ENCODE data around the gene ADRB1.

The ADRB1 gene

DNA sequence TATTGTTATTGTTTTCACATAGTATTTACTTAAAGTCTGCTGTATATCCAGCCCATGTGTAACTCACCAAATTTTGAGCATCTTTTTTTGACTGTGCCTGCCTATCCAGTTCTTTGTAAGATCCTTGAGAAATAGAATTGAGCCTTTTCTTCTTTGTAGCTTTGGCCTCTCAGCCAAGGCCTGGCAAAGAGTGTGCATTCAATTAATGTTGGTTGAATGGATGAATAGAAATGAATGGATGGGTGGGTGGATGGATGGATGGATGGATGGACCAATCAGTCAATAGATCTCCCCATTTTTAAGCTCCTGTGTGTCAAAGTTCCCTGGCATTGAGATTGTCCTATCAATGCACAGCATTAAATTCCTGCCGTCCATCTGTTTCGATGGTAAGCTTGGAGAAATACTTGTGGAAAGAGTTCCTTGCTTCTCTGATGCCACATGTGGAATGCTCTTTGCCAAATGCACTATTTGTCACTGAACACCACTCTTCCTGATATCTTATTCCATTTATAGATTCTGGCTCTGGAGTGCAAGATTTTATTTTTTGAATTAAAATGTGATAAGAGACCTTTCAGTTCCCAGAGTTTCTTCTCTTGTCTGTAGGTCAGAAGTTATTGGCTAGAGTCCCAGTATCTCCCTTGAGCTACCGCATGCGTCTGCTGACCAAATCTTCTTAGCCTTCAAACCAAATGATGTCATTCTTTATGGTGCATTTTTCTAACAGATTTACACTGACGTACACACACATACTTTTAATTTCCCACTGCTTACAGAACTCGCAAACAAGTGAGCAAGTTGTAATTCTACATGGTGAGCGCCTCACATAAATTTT is 20.7 kb upstream of the ADRB1 start:
- TF ChIP-seq SIN3A (IDR thresholded peaks at IDR 0.05; ENCODE audit: borderline replicate concordance, insufficient read depth, low read length) (no peak), FOXP2 (optimal IDR thresholded peaks at IDR 0.05; ENCODE audit: borderline replicate concordance, extremely low read depth, extremely low read length, insufficient read depth) (no peak), TAF1 (IDR thresholded peaks at IDR 0.05; ENCODE audit: borderline replicate concordance, insufficient read depth, low read length) (no peak), POLR2AphosphoS5 (IDR thresholded peaks at IDR 0.05; ENCODE audit: low read depth, low read length) (no peak)
- TF ChIP-seq, protein P1, sequence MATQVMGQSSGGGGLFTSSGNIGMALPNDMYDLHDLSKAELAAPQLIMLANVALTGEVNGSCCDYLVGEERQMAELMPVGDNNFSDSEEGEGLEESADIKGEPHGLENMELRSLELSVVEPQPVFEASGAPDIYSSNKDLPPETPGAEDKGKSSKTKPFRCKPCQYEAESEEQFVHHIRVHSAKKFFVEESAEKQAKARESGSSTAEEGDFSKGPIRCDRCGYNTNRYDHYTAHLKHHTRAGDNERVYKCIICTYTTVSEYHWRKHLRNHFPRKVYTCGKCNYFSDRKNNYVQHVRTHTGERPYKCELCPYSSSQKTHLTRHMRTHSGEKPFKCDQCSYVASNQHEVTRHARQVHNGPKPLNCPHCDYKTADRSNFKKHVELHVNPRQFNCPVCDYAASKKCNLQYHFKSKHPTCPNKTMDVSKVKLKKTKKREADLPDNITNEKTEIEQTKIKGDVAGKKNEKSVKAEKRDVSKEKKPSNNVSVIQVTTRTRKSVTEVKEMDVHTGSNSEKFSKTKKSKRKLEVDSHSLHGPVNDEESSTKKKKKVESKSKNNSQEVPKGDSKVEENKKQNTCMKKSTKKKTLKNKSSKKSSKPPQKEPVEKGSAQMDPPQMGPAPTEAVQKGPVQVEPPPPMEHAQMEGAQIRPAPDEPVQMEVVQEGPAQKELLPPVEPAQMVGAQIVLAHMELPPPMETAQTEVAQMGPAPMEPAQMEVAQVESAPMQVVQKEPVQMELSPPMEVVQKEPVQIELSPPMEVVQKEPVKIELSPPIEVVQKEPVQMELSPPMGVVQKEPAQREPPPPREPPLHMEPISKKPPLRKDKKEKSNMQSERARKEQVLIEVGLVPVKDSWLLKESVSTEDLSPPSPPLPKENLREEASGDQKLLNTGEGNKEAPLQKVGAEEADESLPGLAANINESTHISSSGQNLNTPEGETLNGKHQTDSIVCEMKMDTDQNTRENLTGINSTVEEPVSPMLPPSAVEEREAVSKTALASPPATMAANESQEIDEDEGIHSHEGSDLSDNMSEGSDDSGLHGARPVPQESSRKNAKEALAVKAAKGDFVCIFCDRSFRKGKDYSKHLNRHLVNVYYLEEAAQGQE (IDR thresholded peaks at IDR 0.05; ENCODE audit: insufficient read depth in 1 of 2, low read depth in 2 of 2, low read length in 2 of 2), result no peak

DNA sequence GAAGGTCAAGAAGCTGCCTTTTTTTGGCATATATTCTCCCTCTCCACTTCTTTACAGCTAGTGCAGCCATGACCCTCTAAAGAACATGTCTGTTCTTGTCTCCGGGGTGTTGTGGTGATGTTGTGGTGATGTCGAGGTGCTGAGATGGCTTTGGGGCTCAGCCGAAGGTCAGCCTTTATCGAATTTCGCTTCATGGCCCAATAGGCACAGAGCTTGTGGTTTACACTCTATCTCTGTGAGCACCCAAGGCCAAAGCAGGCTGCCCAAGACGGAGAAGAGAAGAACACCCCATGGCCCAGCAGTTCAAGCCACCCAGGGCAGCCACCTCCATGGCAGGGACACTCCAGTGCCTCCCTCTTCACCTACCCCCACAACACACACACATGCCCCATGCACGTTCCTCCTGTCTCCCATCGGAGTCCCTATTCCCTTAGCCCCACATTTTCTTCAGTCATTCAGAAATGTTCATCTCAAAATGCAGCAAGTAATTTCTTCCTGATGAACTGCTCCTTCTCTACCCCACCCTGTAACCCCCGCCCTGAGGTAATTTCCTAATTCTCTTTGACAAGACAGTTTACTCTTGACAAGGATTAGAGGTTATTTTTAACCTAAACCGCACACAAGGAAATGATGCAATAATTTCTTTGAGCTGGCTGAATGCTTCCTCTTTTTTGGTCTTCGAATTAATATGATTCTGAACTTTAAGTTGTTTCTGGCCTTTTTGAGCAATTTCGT is 18.6 kb upstream of the ADRB1 start:
- TF ChIP-seq SIN3A (IDR thresholded peaks at IDR 0.05; ENCODE audit: borderline replicate concordance, insufficient read depth, low read length) (no peak), POLR2AphosphoS5 (IDR thresholded peaks at IDR 0.05; ENCODE audit: low read depth, low read length) (no peak), TAF1 (IDR thresholded peaks at IDR 0.05; ENCODE audit: borderline replicate concordance, insufficient read depth, low read length) (no peak), FOXP2 (optimal IDR thresholded peaks at IDR 0.05; ENCODE audit: borderline replicate concordance, extremely low read depth, extremely low read length, insufficient read depth) (no peak)
- TF ChIP-seq, protein P1 (IDR thresholded peaks at IDR 0.05; ENCODE audit: insufficient read depth in 1 of 2, low read depth in 2 of 2, low read length in 2 of 2), result no peak

DNA sequence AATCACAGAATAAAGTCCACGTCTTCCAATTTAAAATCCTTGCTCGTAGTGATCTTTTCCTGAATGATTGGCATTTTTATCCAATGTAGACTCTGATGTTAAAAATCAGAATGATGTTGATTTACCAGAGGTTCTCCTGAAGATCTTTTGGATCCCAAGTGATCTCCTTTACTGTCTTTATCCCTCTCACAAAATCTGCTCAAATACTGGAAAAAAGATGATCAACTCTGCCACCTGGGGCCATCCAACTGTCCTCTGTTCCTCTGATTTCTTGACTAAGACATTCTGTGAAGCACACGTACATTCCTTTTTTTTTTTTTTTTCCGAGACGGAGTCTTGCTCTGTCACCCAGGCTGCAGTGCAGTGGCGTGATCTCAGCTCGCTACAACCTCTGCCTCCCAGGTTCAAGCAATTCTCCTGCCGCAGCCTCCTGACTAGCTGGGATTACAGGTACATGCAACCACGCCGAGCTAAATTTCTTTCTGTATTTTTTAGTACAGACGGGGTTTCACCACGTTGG is 18.0 kb upstream of the ADRB1 start:
- TF ChIP-seq FOXP2 (optimal IDR thresholded peaks at IDR 0.05; ENCODE audit: borderline replicate concordance, extremely low read depth, extremely low read length, insufficient read depth) (no peak), POLR2AphosphoS5 (IDR thresholded peaks at IDR 0.05; ENCODE audit: low read depth, low read length) (no peak), TAF1 (IDR thresholded peaks at IDR 0.05; ENCODE audit: borderline replicate concordance, insufficient read depth, low read length) (no peak), SIN3A (IDR thresholded peaks at IDR 0.05; ENCODE audit: borderline replicate concordance, insufficient read depth, low read length) (no peak)
- TF ChIP-seq, protein P1 (IDR thresholded peaks at IDR 0.05; ENCODE audit: insufficient read depth in 1 of 2, low read depth in 2 of 2, low read length in 2 of 2), result no peak

DNA sequence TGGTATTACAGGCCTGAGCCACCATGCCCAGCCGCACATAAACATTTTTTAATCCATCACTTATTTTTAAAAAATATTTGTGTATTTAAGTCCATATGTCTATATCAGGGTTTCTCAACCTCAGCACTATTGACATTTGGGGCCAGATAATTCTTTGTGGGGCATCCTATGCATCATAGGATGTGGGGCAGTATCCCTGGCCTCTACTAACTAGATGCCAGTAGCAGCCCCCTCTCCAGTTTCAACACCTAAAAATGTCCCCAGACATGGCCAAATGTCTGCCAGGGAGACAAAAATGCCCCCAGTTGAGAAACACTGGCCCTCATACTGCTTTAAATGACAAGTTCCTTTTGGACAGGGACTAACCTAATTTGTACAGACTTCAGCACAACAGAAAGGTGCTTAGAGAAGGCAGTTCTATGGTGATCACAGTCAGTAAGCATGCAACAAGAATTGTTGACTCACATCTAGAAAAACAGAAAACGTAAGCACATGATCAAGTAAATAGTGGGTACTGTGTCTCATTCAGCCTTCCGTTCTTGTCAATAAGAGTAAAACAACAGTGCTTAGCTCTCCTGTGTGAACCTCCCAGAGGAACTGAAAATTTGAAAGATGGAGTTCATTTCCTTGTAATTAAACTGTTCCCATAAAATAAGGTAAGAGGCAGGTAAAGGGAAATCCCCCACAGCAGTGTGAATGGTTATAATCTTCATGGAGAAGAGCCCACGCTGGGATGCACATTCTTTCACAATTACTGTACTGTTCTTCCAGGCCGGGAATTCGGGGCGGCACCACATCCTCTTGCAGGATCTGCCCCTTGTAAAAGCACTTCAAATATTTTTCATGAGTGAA is 17.3 kb upstream of the ADRB1 start:
- TF ChIP-seq SIN3A (IDR thresholded peaks at IDR 0.05; ENCODE audit: borderline replicate concordance, insufficient read depth, low read length) (no peak), POLR2AphosphoS5 (IDR thresholded peaks at IDR 0.05; ENCODE audit: low read depth, low read length) (no peak), TAF1 (IDR thresholded peaks at IDR 0.05; ENCODE audit: borderline replicate concordance, insufficient read depth, low read length) (no peak)
- TF ChIP-seq, protein P1 (IDR thresholded peaks at IDR 0.05; ENCODE audit: insufficient read depth in 1 of 2, low read depth in 2 of 2, low read length in 2 of 2), result no peak

Data from PFSK-1 (cell line).